GM12892 (cell line): ENCODE data around the gene EOGT.

Experiments
- POLR2A ChIP-seq: IDR thresholded peaks from 2 replicates; pipeline ENCODE4 v1.6.1; 2011; ENCODE audit warnings: low read depth, low read length, control low read depth
- POLR2AphosphoS5 ChIP-seq: IDR thresholded peaks from 2 replicates; pipeline ENCODE4 v1.6.1; 2011; ENCODE audit warnings: low read depth, low read length, control low read depth
- TAF1 ChIP-seq: IDR thresholded peaks from 2 replicates; pipeline ENCODE4 v1.6.1; 2011; ENCODE audit warnings: low read depth, mild to moderate bottlenecking, control low read depth, low read length, borderline replicate concordance

- TF ChIP-seq POLR2AphosphoS5, result no peak
- no peak for TF ChIP-seq POLR2A
- no peak for TF ChIP-seq TAF1
These were observed 7.4 kb upstream of the EOGT start for GRCh38 chr3:69020857-69021256.
